SK-N-SH treated with all-trans-retinoic acid at 6 μM for 48 hours (cell line): Measurements from ENCODE around the gene FDPS.
A peak's percentile ranks its signal among the peaks of the same experiment; 100 is the strongest.

Experiments
- ATAC-seq: fragments of 200-7000 bp; cut with Tn5 transposase; 3 replicates; pipeline ENCODE4 v1.9.1; 2020; ENCODE audit warnings: mild to moderate bottlenecking, moderate library complexity
- ARNTL ChIP-seq: fragments of 450-650 bp; formaldehyde crosslinking; IDR thresholded peaks from 2 replicates; pipeline ENCODE4 v1.5.0; 2020; ENCODE audit warnings: low read depth, mild to moderate bottlenecking, moderate library complexity, borderline replicate concordance
- BACH2 ChIP-seq: fragments of 250-450 bp; sonication (Bioruptor Pico); IDR thresholded peaks from 2 replicates; pipeline ENCODE4 v1.9.0; 2021; ENCODE audit warnings: mild to moderate bottlenecking, borderline replicate concordance
- CSDC2 ChIP-seq: fragments of 250-450 bp; sonication (Bioruptor Pico); IDR thresholded peaks from 2 replicates; pipeline ENCODE4 v1.5.0; 2020; ENCODE audit warnings: mild to moderate bottlenecking, moderate library complexity
- ESRRG ChIP-seq: fragments of 250-450 bp; sonication (Bioruptor Pico); IDR thresholded peaks from 2 replicates; pipeline ENCODE4 v1.6.1; 2021; ENCODE audit warnings: mild to moderate bottlenecking
- GLIS3 ChIP-seq: fragments of 250-450 bp; sonication (Bioruptor Pico); IDR thresholded peaks from 2 replicates; pipeline ENCODE4 v1.5.0; 2020; ENCODE audit warnings: mild to moderate bottlenecking, moderate library complexity
- ISL1 ChIP-seq: fragments of 250-450 bp; sonication (Bioruptor Pico); IDR thresholded peaks from 2 replicates; pipeline ENCODE4 v2.1.2; 2022; ENCODE audit warnings: mild to moderate bottlenecking, moderate library complexity
- OSR1 ChIP-seq: fragments of 250-450 bp; sonication (Bioruptor Pico); IDR thresholded peaks from 2 replicates; pipeline ENCODE4 v1.8.0; 2022; ENCODE audit warnings: moderate library complexity, mild to moderate bottlenecking, inconsistent platforms
- PPARA ChIP-seq: fragments of 250-450 bp; sonication (Bioruptor Pico); IDR thresholded peaks from 2 replicates; pipeline ENCODE4 v1.5.0; 2020; ENCODE audit warnings: mild to moderate bottlenecking, borderline replicate concordance
- RARB ChIP-seq: fragments of 250-450 bp; sonication (Bioruptor Pico); IDR thresholded peaks from 2 replicates; pipeline ENCODE4 v1.8.0; 2021; ENCODE audit warnings: mild to moderate bottlenecking, moderate library complexity
- SNAI2 ChIP-seq: fragments of 250-450 bp; sonication (Bioruptor Pico); IDR thresholded peaks from 2 replicates; pipeline ENCODE4 v1.5.0; 2020; ENCODE audit warnings: mild to moderate bottlenecking, moderate library complexity
- TCF4 ChIP-seq: fragments of 250-450 bp; sonication (Bioruptor Pico); IDR thresholded peaks from 2 replicates; pipeline ENCODE4 v1.8.0; 2021; ENCODE audit warnings: mild to moderate bottlenecking, moderate library complexity, borderline replicate concordance
- TOX ChIP-seq: fragments of 250-450 bp; sonication (Bioruptor Pico); IDR thresholded peaks from 2 replicates; pipeline ENCODE4 v1.8.0; 2021; ENCODE audit warnings: mild to moderate bottlenecking, moderate library complexity, borderline replicate concordance
- ZC3H10 ChIP-seq: fragments of 250-450 bp; sonication (Bioruptor Pico); IDR thresholded peaks from 2 replicates; pipeline ENCODE4 v1.5.1; 2021; ENCODE audit warnings: mild to moderate bottlenecking, moderate library complexity
- ZFP3 ChIP-seq: fragments of 250-450 bp; sonication (Bioruptor Pico); IDR thresholded peaks from 2 replicates; pipeline ENCODE4 v1.5.0; 2020; ENCODE audit warnings: mild to moderate bottlenecking, moderate library complexity
- ZFP30 ChIP-seq: fragments of 450-650 bp; formaldehyde crosslinking; IDR thresholded peaks from 2 replicates; pipeline ENCODE4 v1.5.0; 2022; ENCODE audit warnings: mild to moderate bottlenecking, moderate library complexity
- ZNF565 ChIP-seq: fragments of 450-650 bp; formaldehyde crosslinking; conservative IDR thresholded peaks from 2 replicates; pipeline ENCODE4 v1.5.0; 2020; ENCODE audit warnings: low read depth, mild to moderate bottlenecking, moderate library complexity
- ZNF70 ChIP-seq: fragments of 450-650 bp; formaldehyde crosslinking; IDR thresholded peaks from 2 replicates; pipeline ENCODE4 v1.5.0; 2020; ENCODE audit warnings: mild to moderate bottlenecking, moderate library complexity
- ZNF8 ChIP-seq: fragments of 450-650 bp; formaldehyde crosslinking; IDR thresholded peaks from 2 replicates; pipeline ENCODE4 v1.5.0; 2020; ENCODE audit warnings: mild to moderate bottlenecking, moderate library complexity
- TF ChIP-seq, protein P1 (sequence below): fragments of 250-450 bp; sonication (Bioruptor Pico); IDR thresholded peaks from 2 replicates; pipeline ENCODE4 v1.8.0; 2021; ENCODE audit warnings: low read depth, mild to moderate bottlenecking, moderate library complexity, borderline replicate concordance
- TF ChIP-seq, protein P2 (sequence below): fragments of 250-450 bp; sonication (Bioruptor Pico); IDR thresholded peaks from 2 replicates; pipeline ENCODE4 v1.5.1; 2020; ENCODE audit warnings: low read depth, mild to moderate bottlenecking, moderate library complexity
- TF ChIP-seq, protein P3 (sequence below): fragments of 250-450 bp; sonication (Bioruptor Pico); IDR thresholded peaks from 2 replicates; pipeline ENCODE4 v1.5.1; 2021; ENCODE audit warnings: mild to moderate bottlenecking, moderate library complexity
- TF ChIP-seq, protein P4 (sequence below): fragments of 250-450 bp; sonication (Bioruptor Pico); IDR thresholded peaks from 2 replicates; pipeline ENCODE4 v1.8.0; 2020; ENCODE audit warnings: mild to moderate bottlenecking, moderate library complexity, borderline replicate concordance
- TF ChIP-seq, protein P5 (sequence below): fragments of 250-450 bp; sonication (Bioruptor Pico); IDR thresholded peaks from 2 replicates; pipeline ENCODE4 v1.5.0; 2020; ENCODE audit warnings: mild to moderate bottlenecking, moderate library complexity

Gene FDPS

DNA sequence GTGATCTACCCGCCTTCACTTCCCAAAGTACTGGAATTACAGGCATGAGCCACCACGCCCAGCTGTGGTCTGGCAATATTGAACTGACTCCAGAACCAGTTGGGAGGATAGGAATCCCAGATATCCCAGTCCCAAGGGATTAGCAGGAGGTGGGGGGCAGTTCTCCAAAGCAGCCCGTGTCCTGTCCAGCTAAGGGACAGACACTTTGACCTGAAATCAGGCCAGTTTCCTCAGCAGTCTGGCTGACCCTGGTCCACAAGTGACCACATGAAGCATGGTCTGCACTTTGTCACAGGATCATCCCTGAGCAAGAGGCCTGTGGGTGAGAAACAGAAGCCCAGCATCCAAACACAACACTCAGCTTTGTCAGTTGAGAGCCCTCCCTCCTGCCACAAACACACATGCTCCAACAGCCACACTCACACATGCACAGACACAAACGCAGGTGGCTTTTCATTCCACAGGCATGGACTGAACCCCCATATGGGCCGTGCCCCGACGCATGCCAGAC lies 2.7 kb upstream of the FDPS start:
- TF ChIP-seq ESRRG, result no peak
- no peak for TF ChIP-seq ISL1 (CRISPR knock-in tag)
- TF ChIP-seq ARNTL (CRISPR knock-in tag), result no peak
- TF ChIP-seq ZNF8, result no peak
- no peak for TF ChIP-seq PPARA (CRISPR knock-in tag)
- TF ChIP-seq GLIS3, result no peak
- TF ChIP-seq, protein P1, sequence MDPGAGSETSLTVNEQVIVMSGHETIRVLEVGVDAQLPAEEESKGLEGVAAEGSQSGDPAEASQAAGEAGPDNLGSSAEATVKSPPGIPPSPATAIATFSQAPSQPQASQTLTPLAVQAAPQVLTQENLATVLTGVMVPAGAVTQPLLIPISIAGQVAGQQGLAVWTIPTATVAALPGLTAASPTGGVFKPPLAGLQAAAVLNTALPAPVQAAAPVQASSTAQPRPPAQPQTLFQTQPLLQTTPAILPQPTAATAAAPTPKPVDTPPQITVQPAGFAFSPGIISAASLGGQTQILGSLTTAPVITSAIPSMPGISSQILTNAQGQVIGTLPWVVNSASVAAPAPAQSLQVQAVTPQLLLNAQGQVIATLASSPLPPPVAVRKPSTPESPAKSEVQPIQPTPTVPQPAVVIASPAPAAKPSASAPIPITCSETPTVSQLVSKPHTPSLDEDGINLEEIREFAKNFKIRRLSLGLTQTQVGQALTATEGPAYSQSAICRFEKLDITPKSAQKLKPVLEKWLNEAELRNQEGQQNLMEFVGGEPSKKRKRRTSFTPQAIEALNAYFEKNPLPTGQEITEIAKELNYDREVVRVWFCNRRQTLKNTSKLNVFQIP (CRISPR knock-in tag), result no peak
- no peak for TF ChIP-seq RARB (CRISPR knock-in tag)
- TF ChIP-seq ZNF565 (CRISPR knock-in tag), result no peak
- no peak for TF ChIP-seq ZNF70 (CRISPR knock-in tag)
- no peak for TF ChIP-seq ZFP30 (CRISPR knock-in tag)
- no peak for TF ChIP-seq SNAI2 (CRISPR knock-in tag)
- TF ChIP-seq ZC3H10 (CRISPR knock-in tag), result no peak
- TF ChIP-seq, protein P2, sequence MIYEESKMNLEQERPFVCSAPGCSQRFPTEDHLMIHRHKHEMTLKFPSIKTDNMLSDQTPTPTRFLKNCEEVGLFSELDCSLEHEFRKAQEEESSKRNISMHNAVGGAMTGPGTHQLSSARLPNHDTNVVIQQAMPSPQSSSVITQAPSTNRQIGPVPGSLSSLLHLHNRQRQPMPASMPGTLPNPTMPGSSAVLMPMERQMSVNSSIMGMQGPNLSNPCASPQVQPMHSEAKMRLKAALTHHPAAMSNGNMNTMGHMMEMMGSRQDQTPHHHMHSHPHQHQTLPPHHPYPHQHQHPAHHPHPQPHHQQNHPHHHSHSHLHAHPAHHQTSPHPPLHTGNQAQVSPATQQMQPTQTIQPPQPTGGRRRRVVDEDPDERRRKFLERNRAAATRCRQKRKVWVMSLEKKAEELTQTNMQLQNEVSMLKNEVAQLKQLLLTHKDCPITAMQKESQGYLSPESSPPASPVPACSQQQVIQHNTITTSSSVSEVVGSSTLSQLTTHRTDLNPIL (CRISPR knock-in tag), result no peak
- ATAC-seq, result no peak

DNA sequence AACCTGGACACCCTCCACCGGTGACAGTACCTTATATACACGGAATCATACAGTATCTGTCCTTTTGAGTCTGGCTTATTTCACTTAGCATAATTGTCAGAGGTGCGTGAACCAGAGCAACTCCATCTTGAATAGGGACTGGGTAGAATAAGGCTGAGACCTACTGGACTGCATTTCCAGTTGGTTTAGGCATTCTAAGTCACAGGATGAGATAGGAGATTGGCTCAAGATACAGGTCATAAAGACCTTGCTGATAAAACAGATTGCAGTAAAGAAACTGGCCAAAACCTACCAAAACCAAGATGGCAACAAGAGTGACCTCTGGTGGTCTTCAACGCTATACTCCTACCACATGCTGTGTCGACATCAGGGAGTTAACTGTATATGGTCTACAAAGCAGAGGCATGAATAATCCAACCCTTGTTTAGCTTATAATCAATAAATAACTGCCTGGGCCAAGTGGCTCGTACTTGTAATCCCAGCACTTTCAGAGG lies 1.4 kb upstream of the FDPS start:
- TF ChIP-seq ZFP3 (CRISPR knock-in tag), result no peak
- no peak for TF ChIP-seq RARB (CRISPR knock-in tag)
- TF ChIP-seq ZNF70 (CRISPR knock-in tag), result no peak
- TF ChIP-seq BACH2 (CRISPR knock-in tag), result 0 out of 2 replicates have a peak, but pooled peaks have one; percentile 9
- TF ChIP-seq, all 23 proteins: peak for 1
- ATAC-seq, result peak; percentile 19; the same call in 2 of the 3 replicates

DNA sequence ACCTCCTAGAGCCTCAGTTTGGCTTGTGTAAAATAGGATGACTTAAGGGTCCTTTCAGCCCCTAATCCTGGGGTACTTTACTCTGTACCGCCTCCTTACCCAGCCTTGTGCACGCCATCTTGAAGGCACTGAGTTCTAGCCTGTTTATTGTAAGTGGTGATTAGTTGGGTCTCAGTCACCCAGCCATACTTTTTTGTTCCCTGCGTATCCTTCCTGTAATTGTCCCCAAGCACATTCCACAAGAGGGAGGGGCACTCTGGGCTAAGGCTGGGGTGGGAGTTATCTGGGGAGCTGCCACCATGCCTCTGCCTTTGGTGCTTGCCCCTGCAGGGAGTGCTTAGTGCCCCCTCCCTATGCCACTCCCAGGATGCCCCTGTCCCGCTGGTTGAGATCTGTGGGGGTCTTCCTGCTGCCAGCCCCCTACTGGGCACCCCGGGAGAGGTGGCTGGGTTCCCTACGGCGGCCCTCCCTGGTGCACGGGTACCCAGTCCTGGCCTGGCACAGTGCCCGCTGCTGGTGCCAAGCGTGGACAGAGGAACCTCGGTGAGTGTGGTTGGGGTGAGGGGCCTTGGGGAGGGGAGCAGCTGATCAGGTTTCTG lies 856 bp downstream of the FDPS start:
- ATAC-seq, result peak; percentile 7
- no peak for TF ChIP-seq ZNF8
- TF ChIP-seq ZNF70 (CRISPR knock-in tag), result no peak
- TF ChIP-seq, all 23 proteins: peak for 0

DNA sequence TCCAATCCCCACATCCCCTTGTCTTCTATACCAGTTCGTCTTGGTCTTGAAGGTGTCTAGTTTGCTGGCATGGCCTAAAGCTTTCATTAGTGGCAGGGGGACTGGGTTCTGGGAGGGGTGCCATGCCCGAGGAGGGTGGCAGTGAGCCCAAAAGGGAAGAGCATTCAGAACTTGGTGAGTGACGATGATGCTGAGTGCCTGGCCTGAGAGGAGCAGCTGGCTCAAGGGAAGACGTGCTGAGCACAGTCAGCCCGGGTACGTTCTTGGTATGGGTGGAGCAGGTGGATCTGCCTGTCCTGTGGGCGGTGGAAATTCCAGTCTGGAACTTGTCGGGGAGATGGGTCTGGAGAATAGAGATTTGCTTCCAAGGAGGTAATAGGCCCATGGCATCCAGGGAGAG lies 4.6 kb downstream of the FDPS start:
- TF ChIP-seq CSDC2 (CRISPR knock-in tag) (no peak), ISL1 (CRISPR knock-in tag) (no peak), TOX (CRISPR knock-in tag) (no peak), ZNF565 (CRISPR knock-in tag) (no peak), ESRRG (no peak), SNAI2 (CRISPR knock-in tag) (no peak), ZFP3 (CRISPR knock-in tag) (no peak), PPARA (CRISPR knock-in tag) (no peak), BACH2 (CRISPR knock-in tag) (no peak), TCF4 (CRISPR knock-in tag) (no peak), OSR1 (CRISPR knock-in tag) (no peak), ZNF70 (CRISPR knock-in tag) (no peak), ZNF8 (no peak)
- TF ChIP-seq, protein P3, sequence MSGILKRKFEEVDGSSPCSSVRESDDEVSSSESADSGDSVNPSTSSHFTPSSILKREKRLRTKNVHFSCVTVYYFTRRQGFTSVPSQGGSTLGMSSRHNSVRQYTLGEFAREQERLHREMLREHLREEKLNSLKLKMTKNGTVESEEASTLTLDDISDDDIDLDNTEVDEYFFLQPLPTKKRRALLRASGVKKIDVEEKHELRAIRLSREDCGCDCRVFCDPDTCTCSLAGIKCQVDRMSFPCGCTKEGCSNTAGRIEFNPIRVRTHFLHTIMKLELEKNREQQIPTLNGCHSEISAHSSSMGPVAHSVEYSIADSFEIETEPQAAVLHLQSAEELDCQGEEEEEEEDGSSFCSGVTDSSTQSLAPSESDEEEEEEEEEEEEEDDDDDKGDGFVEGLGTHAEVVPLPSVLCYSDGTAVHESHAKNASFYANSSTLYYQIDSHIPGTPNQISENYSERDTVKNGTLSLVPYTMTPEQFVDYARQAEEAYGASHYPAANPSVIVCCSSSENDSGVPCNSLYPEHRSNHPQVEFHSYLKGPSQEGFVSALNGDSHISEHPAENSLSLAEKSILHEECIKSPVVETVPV (CRISPR knock-in tag), result no peak
- TF ChIP-seq, protein P4, sequence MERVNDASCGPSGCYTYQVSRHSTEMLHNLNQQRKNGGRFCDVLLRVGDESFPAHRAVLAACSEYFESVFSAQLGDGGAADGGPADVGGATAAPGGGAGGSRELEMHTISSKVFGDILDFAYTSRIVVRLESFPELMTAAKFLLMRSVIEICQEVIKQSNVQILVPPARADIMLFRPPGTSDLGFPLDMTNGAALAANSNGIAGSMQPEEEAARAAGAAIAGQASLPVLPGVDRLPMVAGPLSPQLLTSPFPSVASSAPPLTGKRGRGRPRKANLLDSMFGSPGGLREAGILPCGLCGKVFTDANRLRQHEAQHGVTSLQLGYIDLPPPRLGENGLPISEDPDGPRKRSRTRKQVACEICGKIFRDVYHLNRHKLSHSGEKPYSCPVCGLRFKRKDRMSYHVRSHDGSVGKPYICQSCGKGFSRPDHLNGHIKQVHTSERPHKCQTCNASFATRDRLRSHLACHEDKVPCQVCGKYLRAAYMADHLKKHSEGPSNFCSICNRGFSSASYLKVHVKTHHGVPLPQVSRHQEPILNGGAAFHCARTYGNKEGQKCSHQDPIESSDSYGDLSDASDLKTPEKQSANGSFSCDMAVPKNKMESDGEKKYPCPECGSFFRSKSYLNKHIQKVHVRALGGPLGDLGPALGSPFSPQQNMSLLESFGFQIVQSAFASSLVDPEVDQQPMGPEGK, result no peak
- TF ChIP-seq, protein P1 (CRISPR knock-in tag), result no peak
- TF ChIP-seq, protein P5, sequence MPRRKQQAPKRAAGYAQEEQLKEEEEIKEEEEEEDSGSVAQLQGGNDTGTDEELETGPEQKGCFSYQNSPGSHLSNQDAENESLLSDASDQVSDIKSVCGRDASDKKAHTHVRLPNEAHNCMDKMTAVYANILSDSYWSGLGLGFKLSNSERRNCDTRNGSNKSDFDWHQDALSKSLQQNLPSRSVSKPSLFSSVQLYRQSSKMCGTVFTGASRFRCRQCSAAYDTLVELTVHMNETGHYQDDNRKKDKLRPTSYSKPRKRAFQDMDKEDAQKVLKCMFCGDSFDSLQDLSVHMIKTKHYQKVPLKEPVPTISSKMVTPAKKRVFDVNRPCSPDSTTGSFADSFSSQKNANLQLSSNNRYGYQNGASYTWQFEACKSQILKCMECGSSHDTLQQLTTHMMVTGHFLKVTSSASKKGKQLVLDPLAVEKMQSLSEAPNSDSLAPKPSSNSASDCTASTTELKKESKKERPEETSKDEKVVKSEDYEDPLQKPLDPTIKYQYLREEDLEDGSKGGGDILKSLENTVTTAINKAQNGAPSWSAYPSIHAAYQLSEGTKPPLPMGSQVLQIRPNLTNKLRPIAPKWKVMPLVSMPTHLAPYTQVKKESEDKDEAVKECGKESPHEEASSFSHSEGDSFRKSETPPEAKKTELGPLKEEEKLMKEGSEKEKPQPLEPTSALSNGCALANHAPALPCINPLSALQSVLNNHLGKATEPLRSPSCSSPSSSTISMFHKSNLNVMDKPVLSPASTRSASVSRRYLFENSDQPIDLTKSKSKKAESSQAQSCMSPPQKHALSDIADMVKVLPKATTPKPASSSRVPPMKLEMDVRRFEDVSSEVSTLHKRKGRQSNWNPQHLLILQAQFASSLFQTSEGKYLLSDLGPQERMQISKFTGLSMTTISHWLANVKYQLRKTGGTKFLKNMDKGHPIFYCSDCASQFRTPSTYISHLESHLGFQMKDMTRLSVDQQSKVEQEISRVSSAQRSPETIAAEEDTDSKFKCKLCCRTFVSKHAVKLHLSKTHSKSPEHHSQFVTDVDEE (CRISPR knock-in tag), result no peak
- no peak for ATAC-seq
